ENCODE measurements around the gene ACAD11.

DNA sequence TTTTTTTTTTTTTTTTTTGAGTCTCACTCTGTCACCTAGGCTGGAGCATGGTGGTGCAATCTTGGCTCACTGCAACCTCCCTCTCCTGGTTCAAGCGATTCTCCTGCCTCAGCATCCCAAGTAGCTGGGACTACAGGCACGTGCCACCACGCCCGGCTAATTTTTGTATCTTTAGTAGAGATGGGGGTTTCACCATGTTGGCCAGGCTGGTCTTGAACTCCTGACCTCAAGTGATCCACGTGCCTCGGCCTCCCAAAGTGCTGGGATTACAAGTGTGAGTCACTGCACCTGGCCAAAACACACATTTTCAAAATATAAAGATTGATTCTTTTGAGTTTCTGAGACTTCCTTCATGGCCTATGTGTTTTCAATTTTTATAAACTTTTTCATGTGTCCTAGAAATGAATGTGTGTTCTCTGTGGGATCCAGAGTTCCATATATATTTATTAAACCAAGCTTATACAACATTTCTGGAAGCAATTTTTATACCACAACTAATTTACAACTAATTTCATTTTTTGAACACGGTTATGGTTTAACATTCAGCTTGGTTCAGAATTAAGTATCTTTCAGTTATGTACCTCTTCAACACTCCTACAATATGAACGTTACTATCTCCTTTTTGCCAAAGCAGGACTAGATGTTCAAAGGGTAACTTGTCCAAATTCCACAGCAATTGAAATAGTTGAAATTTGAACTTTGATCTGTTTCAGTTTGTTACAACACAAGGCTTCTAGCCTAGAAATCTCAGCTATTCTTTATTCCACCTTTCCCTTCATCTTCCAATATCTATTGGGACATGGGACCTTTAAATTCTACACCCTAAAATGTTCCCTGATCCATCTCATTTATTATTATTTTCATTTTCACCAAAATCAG, 1.5 kb downstream of the ACAD11 start:
- TF ChIP-seq GATA2 (IDR thresholded peaks at IDR 0.05; ENCODE audit: low read depth, low read length): no peak
- no peak for TF ChIP-seq GATA3 (IDR thresholded peaks at IDR 0.05; ENCODE audit: low read depth, low read length)

Measured in SH-SY5Y (cell line).